Fibroblast of pulmonary artery (primary cell): ENCODE data around the gene MRPL23.
A peak's percentile ranks its signal among the peaks of the same experiment; 100 is the strongest.

ENCODE experiments used
- DNase-seq: peaks from one replicate; pipeline ENCODE4 v3.0.0-alpha.2; 2010; ENCODE audit warnings: low read depth
- H3K4me3 ChIP-seq: replicated peaks from 2 replicates; pipeline ENCODE4 v1.5.1; 2011; ENCODE audit warnings: low read depth, mild to moderate bottlenecking, control low read depth, low read length, moderate library complexity
- TF ChIP-seq, protein P1 (sequence below): IDR thresholded peaks from 2 replicates; pipeline ENCODE4 v1.5.1; 2011; ENCODE audit warnings: mild to moderate bottlenecking, control low read depth, low read length, inconsistent platforms; ENCODE audit errors: missing control alignments

MRPL23 gene

DNA sequence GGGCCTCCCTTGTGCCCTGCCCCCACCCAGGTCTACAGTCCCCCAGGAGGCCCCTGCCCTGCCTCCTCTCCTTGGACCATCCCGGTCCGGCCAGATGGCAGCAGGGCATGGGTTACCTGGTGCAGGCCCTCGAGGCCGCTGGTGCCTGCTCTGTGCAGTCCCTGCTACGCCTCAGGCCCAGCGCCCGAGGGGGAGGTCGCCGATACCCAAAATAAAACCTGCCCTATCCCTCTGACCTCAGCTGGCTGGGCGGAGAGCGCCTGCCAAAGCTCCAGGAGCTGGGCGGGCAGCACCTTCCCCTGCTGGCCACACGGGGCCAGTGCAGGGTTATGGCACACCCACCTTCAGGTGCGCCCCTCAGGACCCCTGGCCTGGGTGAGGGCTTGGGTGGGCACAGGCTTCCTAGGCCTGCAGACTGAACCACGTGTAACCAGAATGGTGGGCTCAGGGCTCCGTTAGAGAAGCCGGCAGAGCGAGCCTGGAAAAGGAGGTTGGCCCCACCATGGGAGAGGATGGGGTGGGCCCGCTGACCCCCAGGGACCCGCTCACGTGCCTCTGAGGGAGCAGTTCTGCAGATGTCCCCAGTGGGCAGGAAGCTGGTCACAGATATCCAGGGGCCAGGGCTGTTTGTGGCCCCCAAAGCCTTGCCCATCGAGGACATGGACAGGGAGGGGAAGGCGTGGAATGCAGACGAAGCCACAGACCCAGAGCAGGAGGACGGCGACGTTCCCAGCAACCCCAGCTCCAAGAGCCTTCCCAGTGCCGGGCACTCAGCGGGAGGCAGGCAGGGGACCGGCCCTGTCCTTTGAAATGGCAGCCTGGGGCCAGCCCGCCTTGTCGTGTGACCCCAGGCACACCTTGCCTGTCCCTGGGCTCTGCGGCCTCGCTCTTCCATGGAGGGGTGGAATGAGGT is 29.4 kb upstream of the MRPL23 start:
- no peak overlapping the region for H3K4me3 ChIP-seq
- TF ChIP-seq, protein P1, sequence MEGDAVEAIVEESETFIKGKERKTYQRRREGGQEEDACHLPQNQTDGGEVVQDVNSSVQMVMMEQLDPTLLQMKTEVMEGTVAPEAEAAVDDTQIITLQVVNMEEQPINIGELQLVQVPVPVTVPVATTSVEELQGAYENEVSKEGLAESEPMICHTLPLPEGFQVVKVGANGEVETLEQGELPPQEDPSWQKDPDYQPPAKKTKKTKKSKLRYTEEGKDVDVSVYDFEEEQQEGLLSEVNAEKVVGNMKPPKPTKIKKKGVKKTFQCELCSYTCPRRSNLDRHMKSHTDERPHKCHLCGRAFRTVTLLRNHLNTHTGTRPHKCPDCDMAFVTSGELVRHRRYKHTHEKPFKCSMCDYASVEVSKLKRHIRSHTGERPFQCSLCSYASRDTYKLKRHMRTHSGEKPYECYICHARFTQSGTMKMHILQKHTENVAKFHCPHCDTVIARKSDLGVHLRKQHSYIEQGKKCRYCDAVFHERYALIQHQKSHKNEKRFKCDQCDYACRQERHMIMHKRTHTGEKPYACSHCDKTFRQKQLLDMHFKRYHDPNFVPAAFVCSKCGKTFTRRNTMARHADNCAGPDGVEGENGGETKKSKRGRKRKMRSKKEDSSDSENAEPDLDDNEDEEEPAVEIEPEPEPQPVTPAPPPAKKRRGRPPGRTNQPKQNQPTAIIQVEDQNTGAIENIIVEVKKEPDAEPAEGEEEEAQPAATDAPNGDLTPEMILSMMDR, result peak; percentile 27
- DNase-seq, result no peak

DNA sequence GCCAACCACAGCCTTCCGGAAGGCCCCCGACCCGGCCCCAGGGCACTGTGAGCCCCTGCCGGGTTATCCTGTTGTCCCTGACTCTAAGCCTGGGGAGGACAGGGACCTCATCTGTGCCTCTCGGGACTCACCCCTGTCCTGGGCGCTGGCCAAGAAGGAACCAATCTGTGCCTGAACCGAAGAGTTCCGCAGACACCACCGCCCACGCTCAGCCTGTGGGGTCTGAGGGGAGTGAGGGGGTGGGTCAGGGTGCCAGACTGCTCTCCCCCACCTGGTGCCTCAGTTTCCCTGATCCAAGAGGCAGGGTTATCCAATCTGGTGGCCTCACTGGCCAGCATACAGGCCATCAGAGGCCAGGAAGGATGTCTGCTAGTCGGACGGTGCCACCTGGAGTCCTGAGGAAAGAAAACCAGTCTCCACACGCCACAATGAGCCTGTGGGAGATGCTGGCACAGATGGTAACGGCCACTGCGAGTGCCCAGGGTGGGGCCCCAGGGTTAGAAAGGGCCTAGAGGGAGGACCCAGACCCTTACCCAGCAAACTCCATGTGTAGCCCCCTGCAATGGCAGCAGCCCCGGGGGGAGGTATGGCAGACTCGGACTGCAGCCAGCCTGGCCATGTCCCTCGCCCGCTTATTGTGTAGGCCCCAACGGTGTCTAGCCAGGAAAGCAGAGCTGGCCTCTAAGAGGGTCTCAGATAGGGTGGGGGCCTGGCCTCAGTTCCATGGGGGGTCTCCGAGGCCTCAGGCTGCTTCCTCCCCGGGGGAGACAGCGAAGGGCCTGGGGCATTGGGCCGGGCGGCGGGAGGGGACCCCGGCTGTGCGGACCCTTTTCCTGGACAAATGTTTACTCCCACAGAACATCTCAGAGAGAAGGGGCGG is 28.5 kb upstream of the MRPL23 start:
- TF ChIP-seq, protein P1, result no peak
- no peak for DNase-seq
- no peak overlapping the region for H3K4me3 ChIP-seq

DNA sequence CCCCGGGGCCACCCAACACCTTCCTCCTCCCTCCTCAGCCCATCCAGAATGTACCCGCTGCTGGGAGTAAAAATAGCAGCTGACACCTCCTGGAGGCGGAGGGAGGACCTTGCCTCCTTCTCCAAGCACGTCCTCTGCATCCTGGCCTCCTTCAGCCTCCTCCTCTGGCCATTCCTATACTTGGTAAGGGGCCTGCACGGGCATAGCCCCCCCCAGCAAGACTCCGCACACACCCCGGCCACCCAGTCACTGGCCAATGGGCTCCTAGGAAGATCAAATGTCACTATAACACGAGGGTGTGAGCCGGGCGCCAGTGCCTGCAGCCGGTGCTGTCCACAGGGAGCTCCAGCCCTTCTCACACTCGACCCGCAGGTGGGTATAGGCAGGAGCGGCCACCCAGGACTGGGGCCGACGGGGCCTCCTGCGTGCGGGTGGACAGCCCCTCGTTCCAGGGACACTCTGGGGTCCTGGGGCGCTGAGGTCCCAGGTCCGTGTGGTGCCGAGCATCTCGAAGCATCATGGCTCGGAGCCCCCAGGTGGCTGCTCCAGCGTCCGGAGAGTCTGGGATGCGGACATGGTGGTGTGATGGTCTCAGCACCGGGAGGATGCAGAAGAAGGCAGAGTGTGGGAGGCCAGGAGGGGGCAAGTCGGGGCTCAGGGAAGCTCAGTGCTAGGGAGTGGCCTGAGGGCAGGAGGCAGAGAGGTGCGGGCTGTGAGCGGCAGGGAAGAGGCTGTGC is 27.6 kb upstream of the MRPL23 start, which contains the start of gene TNNT3:
Gene TNNT3, plus strand, starts transcription at position 313 of the 737 bp plus-strand sequence. CDS start 3,172 bp downstream, outside the sequence.
- TF ChIP-seq, protein P1, result no peak
- no peak within 1 kb of the TSS for H3K4me3 ChIP-seq
- no peak for DNase-seq

DNA sequence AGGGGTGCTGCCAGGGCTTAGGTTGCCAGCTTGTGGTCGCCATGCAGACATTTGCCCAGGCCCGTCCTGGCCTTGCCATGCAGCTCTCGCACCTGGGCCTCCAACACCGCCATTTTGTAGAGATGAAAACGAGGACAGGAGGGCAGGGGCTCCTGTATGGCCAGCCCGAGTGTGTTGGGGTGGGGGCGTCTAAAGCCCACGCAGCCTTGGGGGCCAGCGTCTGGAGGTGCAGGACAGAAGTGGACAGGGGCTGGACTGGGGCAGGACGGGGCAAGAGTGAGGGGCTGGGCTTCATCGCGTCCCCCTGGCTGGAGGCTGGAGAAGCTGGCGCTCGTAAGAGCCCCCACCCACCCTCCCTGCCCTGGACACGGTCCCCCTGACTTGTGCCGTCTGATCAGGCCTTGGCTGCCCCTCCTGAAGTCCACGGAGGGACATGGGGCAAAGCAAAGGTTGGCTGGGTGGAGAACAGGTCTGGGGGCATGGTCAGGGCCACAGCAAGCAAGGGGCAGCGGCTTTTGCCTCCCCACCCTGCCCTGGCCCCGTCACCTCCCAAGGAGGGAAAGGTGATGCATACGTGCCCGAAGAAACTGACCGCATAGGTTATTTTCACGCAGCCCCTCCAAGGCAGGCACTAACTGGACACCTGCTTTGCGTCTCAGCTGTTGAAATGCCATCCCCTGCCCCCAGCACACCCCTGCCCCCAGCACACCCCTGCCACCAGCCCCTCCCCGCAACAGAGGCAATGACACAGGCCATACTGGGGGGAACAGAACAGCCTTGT is 26.8 kb upstream of the MRPL23 start:
- H3K4me3 ChIP-seq, result no peak overlapping the region
- TF ChIP-seq, protein P1, result no peak
- DNase-seq, result no peak

DNA sequence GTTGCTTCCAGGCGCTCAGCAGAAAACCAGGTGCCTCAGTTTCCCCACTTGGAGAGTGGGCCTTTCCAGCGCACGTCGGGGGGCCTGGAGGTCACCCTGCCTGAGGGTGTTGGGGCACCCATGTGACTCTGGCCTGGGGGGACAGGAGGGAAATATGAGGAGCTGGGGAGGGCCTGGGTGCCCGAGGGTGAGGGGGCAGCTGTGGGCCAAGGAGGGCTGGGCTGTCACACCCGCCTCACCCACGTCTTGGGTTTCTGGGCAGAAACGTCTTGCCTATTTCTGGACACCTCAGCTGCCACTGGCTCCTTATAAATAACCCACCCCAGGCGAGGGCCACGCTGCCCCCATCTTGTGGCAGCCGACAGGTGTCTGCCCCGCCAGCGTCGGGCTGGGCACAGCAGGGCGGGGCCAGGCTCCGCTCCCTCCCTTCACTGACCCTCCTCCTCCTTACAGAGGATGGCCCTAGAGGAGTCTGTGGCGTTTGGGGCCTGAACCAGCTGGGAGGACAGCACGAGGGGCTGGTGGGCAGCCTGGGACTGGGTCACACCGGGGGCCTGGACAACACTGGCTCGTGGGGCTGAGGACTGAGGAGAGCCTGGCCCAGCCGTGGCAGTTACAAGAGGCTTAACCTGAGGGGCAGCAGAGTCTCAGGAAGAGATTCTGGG is 26.1 kb upstream of the MRPL23 start:
- TF ChIP-seq, protein P1, result no peak
- H3K4me3 ChIP-seq, result no peak overlapping the region
- DNase-seq, result no peak
